Thoracic aorta (tissue), 2 donors: ENCODE measurements around the gene NCOA6. TPM values are rescaled to one million over a fixed set of nuclear protein-coding genes. Genes with fewer than 3 reads are reported as not detected.

Experiments
- ATAC-seq: fragments of 150-250 bp; one replicate; pipeline ENCODE4 v1.8.0; 2017; ENCODE audit warnings: low read depth; ENCODE audit not compliant: insufficient number of reproducible peaks, low FRiP score
- DNase-seq: peaks from one replicate; pipeline ENCODE4 v3.0.0-alpha.2; 2020; ENCODE audit warnings: low spot score
- H3K27ac ChIP-seq, 2 donors: fragments of 200-600 bp; sonication (generic); 1 replicate in 1 of 2; 2 replicates in 1 of 2; pipeline ENCODE4 v1.5.1; 2016; ENCODE audit warnings: mild to moderate bottlenecking in 2 of 2, moderate library complexity in 2 of 2
- H3K27me3 ChIP-seq: fragments of 200-600 bp; sonication (generic); replicated peaks from 2 replicates; pipeline ENCODE4 v1.6.0; 2016; ENCODE audit warnings: mild to moderate bottlenecking; ENCODE audit not compliant: insufficient read depth
- H3K36me3 ChIP-seq: fragments of 200-600 bp; sonication (generic); one replicate; pipeline ENCODE4 v1.5.1; 2016
- H3K4me1 ChIP-seq, 2 donors: fragments of 200-600 bp; sonication (generic); 1 replicate in 1 of 2; 2 replicates in 1 of 2; pipeline versions ENCODE4 v1.5.1 to v1.6.0; 2016; ENCODE audit warnings: low read depth in 2 of 2, mild to moderate bottlenecking in 1 of 2; ENCODE audit not compliant: control insufficient read depth in 1 of 2
- H3K4me3 ChIP-seq: fragments of 200-600 bp; sonication (generic); 2 replicates; pipeline ENCODE4 v1.5.1; 2016; ENCODE audit warnings: mild to moderate bottlenecking
- H3K9me3 ChIP-seq: fragments of 200-600 bp; sonication (generic); 2 replicates; pipeline ENCODE4 v1.5.1; 2016
- CTCF ChIP-seq: fragments of 200-600 bp; sonication (generic); IDR thresholded peaks from one replicate; pipeline ENCODE4 v1.5.1; 2019; ENCODE audit warnings: antibody characterized with exemption
- total RNA-seq, 2 donors: library from RNA; depleted of rRNA; stranded (reverse); fragments of >200 nt; gene quantifications; one replicate each; pipeline versions ENCODE4 v1.1.0 to v1.2.3, GENCODE V29; 2016

Gene NCOA6
- total RNA-seq, 2 donors from 2014 or later: 14.8 to 21.4 TPM

GRCh38 chr20:34861386-34862084 lies 36.1 kb upstream of the NCOA6 start:
- no peak overlapping the region for H3K27ac ChIP-seq
- ATAC-seq: no peak
- DNase-seq: no peak
- no peaks in the 10 kb centered on the region for H3K9me3 ChIP-seq
- H3K36me3 ChIP-seq: peaks cover 9% of the 10 kb centered on the region
- H3K4me3 ChIP-seq: no peak overlapping the region
- no peaks in the 10 kb centered on the region for H3K27me3 ChIP-seq
- H3K4me1 ChIP-seq: no peaks in the 10 kb centered on the region
- TF ChIP-seq CTCF: no peak

- Histone ChIP-seq H3K36me3 (peaks cover 18% of the 10 kb centered on the region), H3K27ac (no peak overlapping the region), H3K4me1 (no peaks in the 10 kb centered on the region), H3K9me3 (no peaks in the 10 kb centered on the region), H3K27me3 (no peaks in the 10 kb centered on the region), H3K4me3 (no peak overlapping the region)
- DNase-seq (no peak), ATAC-seq (no peak)
- no peak for TF ChIP-seq CTCF
These were observed 34.5 kb upstream of the NCOA6 start for GRCh38 chr20:34859826-34860545.

GRCh38 chr20:34859367-34859766 lies 33.9 kb upstream of the NCOA6 start:
- Histone ChIP-seq H3K27me3 (no peaks in the 10 kb centered on the region), H3K36me3 (peaks cover 24% of the 10 kb centered on the region), H3K9me3 (no peaks in the 10 kb centered on the region), H3K4me1 (no peaks in the 10 kb centered on the region), H3K27ac (no peak overlapping the region), H3K4me3 (no peak overlapping the region)
- no peak for TF ChIP-seq CTCF
- DNase-seq: no peak
- no peak for ATAC-seq

GRCh38 chr20:34852298-34852697 lies 26.8 kb upstream of the NCOA6 start:
- no peak for TF ChIP-seq CTCF
- H3K9me3 ChIP-seq: no peaks in the 10 kb centered on the region
- no peaks in the 10 kb centered on the region for H3K27me3 ChIP-seq
- H3K4me1 ChIP-seq: no peaks in the 10 kb centered on the region
- H3K27ac ChIP-seq: no peak overlapping the region
- no peak for ATAC-seq
- H3K4me3 ChIP-seq: no peak overlapping the region
- no peak for DNase-seq
- peaks cover 41% of the 10 kb centered on the region for H3K36me3 ChIP-seq

- Histone ChIP-seq H3K27ac (no peak overlapping the region), H3K36me3 (peaks cover 39% of the 10 kb centered on the region), H3K4me3 (no peak overlapping the region), H3K27me3 (no peaks in the 10 kb centered on the region), H3K4me1 (no peaks in the 10 kb centered on the region), H3K9me3 (no peaks in the 10 kb centered on the region)
- TF ChIP-seq CTCF: no peak
- no peak for DNase-seq
- ATAC-seq: no peak
These were observed 25.5 kb upstream of the NCOA6 start for GRCh38 chr20:34850969-34851368.
